NB4 (cell line): ENCODE measurements around the gene ZCCHC9.

Experiments used
- DNase-seq: peaks from one replicate; pipeline ENCODE4 v3.0.0; 2010; ENCODE audit warnings: low read depth
- H3K4me3 ChIP-seq: one replicate; pipeline ENCODE4 v1.5.1; 2011; ENCODE audit warnings: mild to moderate bottlenecking, low read depth, low read length, moderate library complexity
- MAX ChIP-seq: IDR thresholded peaks from 2 replicates; pipeline ENCODE4 v1.6.1; 2011; ENCODE audit warnings: low read depth, low read length
- MYC ChIP-seq: IDR thresholded peaks from 2 replicates; pipeline ENCODE4 v1.6.1; 2011; ENCODE audit warnings: low read depth, low read length
- POLR2A ChIP-seq: IDR thresholded peaks from 2 replicates; pipeline ENCODE4 v1.6.1; 2011; ENCODE audit warnings: mild to moderate bottlenecking; ENCODE audit not compliant: insufficient read length; ENCODE audit errors: extremely low read depth
- TF ChIP-seq, protein P1 (sequence below): IDR thresholded peaks from one replicate; pipeline ENCODE4 v1.5.1; 2012; ENCODE audit warnings: low read depth, low read length

Gene ZCCHC9

DNA sequence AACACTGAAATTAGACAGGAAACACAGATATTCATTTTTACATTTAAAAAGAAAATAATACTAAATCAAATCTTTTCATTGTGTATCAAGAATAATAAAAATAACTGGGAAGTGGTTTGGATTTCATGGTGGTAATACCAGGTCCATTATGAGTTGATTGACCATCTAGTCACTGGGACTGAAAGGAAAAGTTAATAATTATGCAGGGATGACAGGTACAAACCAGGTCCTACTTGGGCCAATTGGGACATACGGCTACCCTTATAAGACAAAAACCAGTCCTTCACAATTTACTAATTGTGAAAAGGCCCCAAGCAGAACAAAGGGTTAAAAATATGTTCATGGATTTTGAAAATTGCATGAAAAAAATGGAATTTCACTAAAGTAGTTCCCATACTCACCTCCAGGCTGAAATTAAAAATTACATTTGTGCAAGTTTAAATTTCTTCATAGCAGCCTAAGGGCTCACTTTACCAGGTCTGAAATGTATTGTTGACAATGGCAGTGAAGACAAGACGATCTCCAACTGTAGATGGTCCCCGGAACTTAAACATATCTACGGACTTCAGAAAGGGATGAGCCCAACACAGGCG, 44.1 kb downstream of the ZCCHC9 start:
- TF ChIP-seq POLR2A (no peak), MAX (no peak), MYC (no peak)
- TF ChIP-seq, protein P1, sequence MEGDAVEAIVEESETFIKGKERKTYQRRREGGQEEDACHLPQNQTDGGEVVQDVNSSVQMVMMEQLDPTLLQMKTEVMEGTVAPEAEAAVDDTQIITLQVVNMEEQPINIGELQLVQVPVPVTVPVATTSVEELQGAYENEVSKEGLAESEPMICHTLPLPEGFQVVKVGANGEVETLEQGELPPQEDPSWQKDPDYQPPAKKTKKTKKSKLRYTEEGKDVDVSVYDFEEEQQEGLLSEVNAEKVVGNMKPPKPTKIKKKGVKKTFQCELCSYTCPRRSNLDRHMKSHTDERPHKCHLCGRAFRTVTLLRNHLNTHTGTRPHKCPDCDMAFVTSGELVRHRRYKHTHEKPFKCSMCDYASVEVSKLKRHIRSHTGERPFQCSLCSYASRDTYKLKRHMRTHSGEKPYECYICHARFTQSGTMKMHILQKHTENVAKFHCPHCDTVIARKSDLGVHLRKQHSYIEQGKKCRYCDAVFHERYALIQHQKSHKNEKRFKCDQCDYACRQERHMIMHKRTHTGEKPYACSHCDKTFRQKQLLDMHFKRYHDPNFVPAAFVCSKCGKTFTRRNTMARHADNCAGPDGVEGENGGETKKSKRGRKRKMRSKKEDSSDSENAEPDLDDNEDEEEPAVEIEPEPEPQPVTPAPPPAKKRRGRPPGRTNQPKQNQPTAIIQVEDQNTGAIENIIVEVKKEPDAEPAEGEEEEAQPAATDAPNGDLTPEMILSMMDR = no peak
- no peak overlapping the region for H3K4me3 ChIP-seq
- no peak for DNase-seq

DNA sequence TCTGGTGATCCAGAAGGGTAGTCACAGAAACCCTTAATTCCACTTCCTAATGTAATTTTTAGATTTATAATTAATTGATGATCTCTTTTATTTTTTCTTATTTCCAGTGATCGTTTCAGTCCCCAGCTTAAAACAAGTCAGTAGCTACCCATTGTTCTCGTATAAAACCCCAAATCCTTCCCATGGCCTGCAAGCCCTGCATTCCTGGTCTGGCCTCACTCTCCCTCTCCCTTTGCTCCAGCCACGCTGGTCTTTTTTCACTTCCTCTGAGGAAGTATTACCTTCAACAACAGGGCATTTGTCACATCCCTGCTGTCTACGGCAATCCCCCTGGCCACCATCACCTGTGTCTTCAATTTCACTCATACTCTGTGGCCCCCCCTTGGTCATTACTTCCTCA, 47.8 kb downstream of the ZCCHC9 start:
- no peak for DNase-seq
- no peak overlapping the region for H3K4me3 ChIP-seq
- no peak for TF ChIP-seq POLR2A
- TF ChIP-seq MYC = no peak
- TF ChIP-seq, protein P1 = no peak
- no peak for TF ChIP-seq MAX

GRCh38 chr5:81350507-81350906, 49.1 kb downstream of the ZCCHC9 start:
- no peak for DNase-seq
- no peak for TF ChIP-seq MYC
- no peak overlapping the region for H3K4me3 ChIP-seq

- no peak for TF ChIP-seq MAX
- TF ChIP-seq, protein P1 = no peak
- TF ChIP-seq MYC = no peak
- no peak for TF ChIP-seq POLR2A
- no peak for DNase-seq
- no peak overlapping the region for H3K4me3 ChIP-seq
Observed at GRCh38 chr5:81353189-81353588, 51.8 kb downstream of the ZCCHC9 start.

GRCh38 chr5:81354093-81354492, 52.7 kb downstream of the ZCCHC9 start:
- TF ChIP-seq MYC (no peak), MAX (no peak), POLR2A (no peak)
- TF ChIP-seq, protein P1 = no peak
- DNase-seq = no peak
- H3K4me3 ChIP-seq = no peak overlapping the region

DNA sequence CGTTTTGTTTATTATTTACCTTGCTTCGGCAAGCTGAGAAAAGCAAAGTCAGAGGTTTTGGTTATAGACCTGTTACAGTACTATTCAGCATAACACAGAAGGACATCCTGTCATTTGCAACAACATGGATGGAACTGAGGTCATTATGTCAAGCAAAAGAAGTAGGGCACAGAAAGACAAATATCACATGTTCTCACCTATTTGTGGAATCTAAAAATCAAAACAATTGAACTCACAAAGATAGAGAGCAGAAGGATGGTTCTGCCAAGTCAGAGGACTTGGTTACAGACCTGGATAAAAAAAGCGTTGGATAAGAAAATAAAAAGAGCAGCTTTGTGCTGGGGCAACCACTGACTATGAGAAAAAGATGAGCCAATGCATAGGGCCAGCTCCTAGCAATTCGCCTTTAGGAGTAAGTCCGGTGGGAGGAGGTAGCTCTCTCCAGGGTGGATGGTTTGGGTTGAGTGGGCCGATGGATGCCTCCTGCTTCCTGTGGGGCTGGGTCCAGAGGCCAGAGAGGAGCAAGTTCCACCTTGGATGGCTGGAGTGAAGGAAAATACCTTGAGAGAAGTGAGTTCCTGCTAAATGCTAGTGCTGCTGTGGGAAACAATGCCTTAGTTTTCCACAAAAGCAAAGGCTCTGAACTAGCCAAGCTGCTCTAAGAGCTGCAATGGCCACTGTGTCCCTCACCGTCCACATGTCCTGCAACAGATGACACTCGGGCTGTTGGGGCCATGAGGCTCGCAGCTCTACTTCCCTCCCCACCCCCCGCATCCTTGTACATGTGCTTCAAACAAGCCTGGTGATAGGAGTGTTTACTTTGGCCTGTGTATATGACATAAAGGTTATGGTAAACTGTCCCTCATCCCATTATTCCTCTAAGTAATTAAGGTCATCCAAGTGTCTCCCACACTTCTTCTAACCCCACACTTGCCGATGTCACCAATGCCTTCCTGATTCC, 54.2 kb downstream of the ZCCHC9 start:
- TF ChIP-seq, protein P1 = no peak
- no peak for TF ChIP-seq MAX
- no peak for DNase-seq
- H3K4me3 ChIP-seq = no peak overlapping the region
